Hematopoietic multipotent progenitor cell treated with erythropoietin and hydrocortisone succinate and interleukin-3 and kit ligand, for 15 days (in vitro differentiated cells): Measurements from ENCODE around the gene CRLF2.
"Not testable (repeated sequence)": the region's sequence is repeated elsewhere in the genome, so short reads cannot be mapped to it uniquely, and the experiment has no call there.

ENCODE experiments used
- DNase-seq: peaks from one replicate; pipeline ENCODE4 v3.0.0-alpha.2; 2015; ENCODE audit warnings: low spot score

Gene CRLF2

DNA sequence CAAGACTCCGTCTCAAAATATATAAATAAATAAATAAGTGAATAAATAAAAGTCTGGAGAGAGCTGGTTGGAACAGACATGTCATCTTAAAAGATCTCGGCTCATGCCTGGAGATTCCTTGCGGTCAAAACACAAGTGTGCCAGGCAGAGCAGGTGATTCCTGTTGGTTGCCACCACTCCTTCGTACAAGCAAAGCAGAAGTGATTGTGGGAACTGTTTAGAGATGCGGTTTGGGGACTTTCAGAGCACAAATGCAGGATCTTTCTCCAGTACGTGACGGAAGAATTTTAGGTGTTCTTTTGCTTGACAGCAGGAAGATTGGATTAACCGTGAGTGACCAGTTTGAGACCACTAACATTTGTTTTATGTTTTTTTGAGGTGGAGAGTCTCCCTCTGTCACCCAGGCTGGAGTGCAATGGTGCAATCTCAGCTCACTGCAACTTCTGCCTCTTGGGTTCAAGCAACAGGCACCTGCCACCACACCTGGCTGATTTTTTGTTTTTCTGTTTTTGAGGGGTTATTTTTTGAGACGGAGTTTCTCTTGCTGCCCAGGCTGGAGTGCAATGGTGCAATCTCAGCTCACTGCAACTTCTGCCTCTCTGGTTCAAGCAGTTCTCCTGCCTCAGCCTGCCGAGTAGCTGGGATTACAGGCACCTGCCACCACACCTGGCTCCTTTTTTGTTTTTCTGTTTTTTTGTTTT lies 2.8 kb upstream of the CRLF2 start:
- DNase-seq: no peak

- DNase-seq: no peak
These were observed 1.5 kb upstream of the CRLF2 start for GRCh38 chrX:1213971-1214370.

DNA sequence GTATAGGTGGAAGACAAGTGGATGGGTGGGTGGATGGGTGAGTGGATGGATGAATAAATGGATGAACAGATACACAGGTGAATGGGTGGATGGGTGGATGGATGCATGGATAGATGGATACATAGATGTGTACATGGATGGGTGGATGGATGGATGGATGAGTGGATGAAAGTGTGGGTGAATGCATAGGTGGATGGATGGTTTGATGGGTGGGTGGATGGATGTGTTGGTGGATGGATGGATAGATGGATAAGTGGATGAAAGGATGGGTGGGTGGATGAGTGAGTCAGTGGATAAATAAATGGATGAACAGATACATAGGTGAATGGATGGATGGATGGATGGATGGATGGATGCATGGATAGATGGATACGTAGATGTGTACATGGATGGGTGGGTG lies 1.6 kb downstream of the CRLF2 start:
- DNase-seq: no peak

GRCh38 chrX:1207496-1208025 lies 4.9 kb downstream of the CRLF2 start:
- no peak for DNase-seq

DNA sequence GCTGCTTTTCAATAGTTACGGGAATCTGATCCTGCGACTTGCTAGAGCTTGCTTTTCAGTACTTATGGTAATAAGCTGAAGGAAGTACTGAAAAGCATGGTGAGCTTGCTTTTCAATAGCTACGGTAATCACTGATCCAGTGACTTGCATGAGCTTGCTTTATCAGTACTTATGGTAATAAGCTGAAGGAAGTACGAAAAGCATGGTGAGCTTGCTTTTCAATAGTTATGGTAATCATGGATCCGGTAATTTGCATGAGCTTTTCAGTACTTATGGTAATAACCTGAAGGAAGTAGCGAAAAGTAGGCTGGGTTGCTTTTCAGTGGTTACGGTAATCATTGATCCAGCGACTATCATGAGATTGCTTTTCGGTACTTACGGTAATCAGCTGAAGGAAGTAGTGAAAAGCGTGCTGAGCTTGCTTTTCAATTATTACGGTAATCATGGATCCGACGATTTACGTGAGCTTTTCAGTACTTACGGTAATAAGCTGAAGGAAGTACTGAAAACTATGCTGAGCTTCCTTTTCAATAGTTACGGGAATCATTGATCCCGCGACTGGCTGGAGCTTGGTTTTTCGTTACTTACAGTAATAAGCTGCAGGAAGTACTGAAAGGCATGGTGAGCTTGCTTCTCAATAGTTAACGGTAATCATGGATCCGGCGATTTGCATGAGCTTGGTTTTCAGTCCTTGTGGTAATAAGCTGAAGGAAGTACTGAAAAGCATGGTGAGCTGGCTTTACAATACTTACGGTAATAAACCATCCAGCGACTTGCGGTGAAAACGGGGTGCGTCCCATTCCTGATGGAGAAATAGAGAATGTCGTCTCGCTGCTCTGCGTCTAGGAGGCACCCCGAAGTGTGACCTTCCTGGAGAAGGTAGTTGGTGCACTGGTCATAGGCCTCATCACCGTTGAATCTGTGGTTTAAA lies 6.5 kb downstream of the CRLF2 start:
- peak; percentile 51 for DNase-seq

- no peak for DNase-seq
These were observed 10.2 kb downstream of the CRLF2 start for GRCh38 chrX:1202251-1202650.

DNA sequence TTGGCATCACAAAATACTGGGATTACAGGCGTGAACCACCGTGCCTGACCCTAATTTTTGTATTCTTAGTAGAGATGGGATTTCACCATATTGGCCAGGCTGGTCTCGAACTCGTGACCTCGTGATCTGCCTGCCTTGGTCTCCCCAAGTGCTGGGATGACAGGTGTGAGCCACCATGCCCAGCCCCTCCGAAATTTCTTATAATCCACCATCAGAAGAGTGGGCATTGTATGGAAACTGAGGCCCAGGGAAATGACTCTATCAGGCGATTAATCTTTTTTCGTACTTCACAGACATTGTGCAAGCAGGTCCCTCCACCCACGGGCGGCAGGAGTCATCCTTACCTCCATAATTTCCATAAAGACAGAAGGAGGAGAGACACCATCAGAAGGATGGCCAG lies 16.0 kb downstream of the CRLF2 start:
- no peak for DNase-seq

GRCh38 chrX:1192196-1192595 lies 20.3 kb downstream of the CRLF2 start:
- DNase-seq: not testable (repeated sequence)

DNA sequence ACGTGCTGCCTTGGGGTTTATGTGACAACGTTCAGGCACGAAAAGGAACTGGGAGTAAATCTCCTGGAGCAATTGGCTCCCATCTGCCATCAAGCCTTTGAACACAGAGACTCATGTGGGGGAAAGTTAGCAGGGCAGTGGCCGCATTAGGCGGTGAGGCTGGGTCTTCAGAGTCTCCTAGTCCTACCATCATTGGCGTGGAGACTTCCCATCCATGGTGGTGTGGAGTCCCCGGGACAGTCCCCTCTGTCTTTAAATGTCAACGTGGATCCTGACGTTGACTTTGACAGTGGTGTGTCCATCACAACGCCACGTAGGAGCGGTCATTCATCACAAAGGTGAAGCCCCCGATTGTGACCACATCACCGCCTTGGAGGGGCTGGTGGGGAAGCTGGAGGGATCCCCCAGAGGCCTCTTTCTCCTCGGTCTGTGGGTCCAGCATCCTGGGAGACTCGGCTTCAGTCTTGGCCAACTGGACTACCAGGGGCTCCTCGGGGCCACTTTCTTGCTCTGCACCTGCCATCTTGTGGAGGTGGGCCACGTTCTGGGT lies 21.8 kb downstream of the CRLF2 start:
- DNase-seq: no peak

DNA sequence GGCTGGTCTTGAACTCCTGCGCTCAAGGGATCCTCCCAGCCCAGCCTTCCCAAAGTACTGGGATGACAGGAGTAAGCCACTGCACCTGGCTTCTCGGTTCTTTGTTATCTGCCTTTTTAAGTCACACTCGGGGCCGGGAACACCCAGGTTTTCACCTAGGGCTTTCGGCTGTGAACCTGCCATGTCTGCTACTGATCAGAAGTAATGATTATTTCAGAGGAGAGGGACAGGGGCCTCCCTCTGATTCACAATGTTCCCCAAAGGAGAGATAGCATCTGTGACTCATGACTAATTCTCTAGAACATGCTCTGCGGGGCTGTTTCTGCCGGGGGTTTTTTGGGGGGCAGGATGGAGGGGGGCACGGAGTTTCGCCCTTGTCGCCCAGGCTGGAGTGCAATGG lies 26.9 kb downstream of the CRLF2 start:
- no peak for DNase-seq

- no peak for DNase-seq
These were observed 30.2 kb downstream of the CRLF2 start for GRCh38 chrX:1182211-1182610.

- not testable (repeated sequence) for DNase-seq
These were observed 30.8 kb downstream of the CRLF2 start for GRCh38 chrX:1181661-1182060.

GRCh38 chrX:1181170-1181569 lies 31.3 kb downstream of the CRLF2 start:
- DNase-seq: no peak

DNA sequence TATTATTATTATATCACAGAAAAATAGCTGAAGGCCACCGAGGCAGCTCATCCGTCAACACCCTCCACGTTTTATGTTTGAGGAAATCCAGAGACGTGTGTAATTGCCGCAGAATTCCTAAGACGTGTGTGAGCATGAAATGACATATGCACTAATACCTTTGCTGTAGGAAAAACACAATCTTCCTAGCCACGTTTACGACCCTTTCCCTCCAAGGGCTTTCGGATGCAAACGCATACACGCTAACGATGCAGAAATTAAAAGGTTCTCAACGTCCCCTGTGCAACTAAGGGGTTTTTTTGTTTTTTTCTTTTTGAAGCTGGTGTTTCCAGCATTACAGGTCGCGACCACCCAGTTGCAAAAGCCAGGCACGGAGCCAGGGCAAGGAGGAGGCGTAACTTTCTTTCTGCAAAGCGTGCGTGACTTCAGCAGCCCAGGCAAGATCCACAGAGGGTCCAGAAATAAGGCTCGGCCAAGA lies 33.8 kb downstream of the CRLF2 start:
- DNase-seq: no peak

- not testable (repeated sequence) for DNase-seq
These were observed 35.7 kb downstream of the CRLF2 start for GRCh38 chrX:1176531-1177320.

GRCh38 chrX:1174609-1175545 lies 37.6 kb downstream of the CRLF2 start:
- DNase-seq: not testable (repeated sequence)

- not testable (repeated sequence) for DNase-seq
These were observed 39.0 kb downstream of the CRLF2 start for GRCh38 chrX:1173435-1173834.

DNA sequence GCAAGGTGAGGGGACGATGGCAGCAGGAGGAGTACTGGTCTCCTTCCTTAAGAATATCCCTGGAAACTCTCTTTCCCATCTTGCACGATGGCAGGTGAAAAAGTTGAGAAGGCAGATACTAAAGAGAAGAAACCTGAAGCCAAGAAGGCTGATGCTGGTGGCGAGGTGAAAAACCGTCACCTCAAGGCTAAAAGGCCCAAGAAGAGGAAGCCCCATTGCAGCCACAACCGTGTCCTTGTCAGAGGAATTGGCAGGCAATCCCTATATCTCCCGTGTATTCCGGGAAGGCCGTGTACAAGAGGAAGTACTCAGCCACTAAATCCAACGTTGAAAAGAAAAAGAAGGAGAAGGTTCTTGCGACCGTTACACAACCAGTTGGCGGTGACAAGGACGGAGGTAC lies 40.0 kb downstream of the CRLF2 start:
- DNase-seq: no peak

DNA sequence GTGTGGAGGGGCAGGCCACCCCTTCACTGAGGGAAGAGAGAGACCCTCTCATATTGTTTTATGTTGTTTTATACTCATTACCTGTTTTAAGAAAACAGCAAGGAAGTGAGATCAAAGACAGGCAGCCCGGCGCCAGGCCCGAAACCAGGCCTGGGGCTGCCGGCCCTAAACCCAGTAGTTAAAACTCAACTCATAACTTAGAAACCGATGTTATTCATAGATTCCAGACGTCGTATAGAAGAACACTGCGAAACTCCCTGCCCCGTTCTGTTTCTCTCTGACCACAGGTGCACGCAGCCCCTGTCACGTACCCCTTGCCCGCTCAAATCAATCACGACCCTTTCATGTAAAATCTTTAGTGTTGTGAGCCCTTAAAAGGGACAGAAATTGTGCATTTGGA lies 40.5 kb downstream of the CRLF2 start:
- DNase-seq: not testable (repeated sequence)

- DNase-seq: no peak
These were observed 42.2 kb downstream of the CRLF2 start for GRCh38 chrX:1170243-1170642.

GRCh38 chrX:1169189-1169588 lies 43.3 kb downstream of the CRLF2 start:
- DNase-seq: no peak
